ENCODE measurements around the gene SLC6A12. TPM values are rescaled to one million over a fixed set of nuclear protein-coding genes. Genes with fewer than 3 reads are reported as not detected.

SLC6A12 gene
- total and polyA plus RNA-seq, 2 donors from 2014 or later, result 45.6 to 130 TPM

- Histone ChIP-seq H3K27me3 (ENCODE audit: control insufficient read depth, insufficient read depth, low read length) (no peaks in the 10 kb centered on the region), H3K36me3 (ENCODE audit: control insufficient read depth in 2 of 3, insufficient read depth in 3 of 3, low read length in 3 of 3) (no peaks in the 10 kb centered on the region), H3K4me1 (ENCODE audit: control insufficient read depth in 2 of 3, insufficient read depth in 2 of 3, low read depth in 1 of 3, low read length in 3 of 3) (peaks cover 0 to 21% (median 16%) of the 10 kb centered on the region in 3 donors), H3K9me3 (ENCODE audit: control insufficient read depth in 2 of 3, insufficient read depth in 1 of 3, low read length in 3 of 3) (no peaks in the 10 kb centered on the region), H3K27ac (ENCODE audit: low read depth in 2 of 2, low read length in 2 of 2) (peak overlapping the region in 1 of 2 donors; percentile 14), H3K9ac (ENCODE audit: low read length in 3 of 3) (no peak overlapping the region), H3K4me3 (ENCODE audit: low read length in 3 of 3) (no peak overlapping the region)
- DNase-seq, result no peak
- no peak for FAIRE-seq
- intact Hi-C loops (cut with DNase I), result no loop called here
- TF ChIP-seq CTCF (IDR thresholded peaks at IDR 0.05; ENCODE audit: borderline replicate concordance, extremely low read depth, insufficient read depth), result no peak
These were observed 47.4 kb downstream of the SLC6A12 start for GRCh38 chr12:166425-167075.

- Histone ChIP-seq H3K27ac (ENCODE audit: low read depth in 2 of 2, low read length in 2 of 2) (no peak overlapping the region), H3K4me1 (ENCODE audit: control insufficient read depth in 2 of 3, insufficient read depth in 2 of 3, low read depth in 1 of 3, low read length in 3 of 3) (peaks cover 0 to 21% (median 16%) of the 10 kb centered on the region in 3 donors), H3K4me3 (ENCODE audit: low read length in 3 of 3) (no peak overlapping the region), H3K36me3 (ENCODE audit: control insufficient read depth in 2 of 3, insufficient read depth in 3 of 3, low read length in 3 of 3) (no peaks in the 10 kb centered on the region), H3K9me3 (ENCODE audit: control insufficient read depth in 2 of 3, insufficient read depth in 1 of 3, low read length in 3 of 3) (no peaks in the 10 kb centered on the region), H3K27me3 (ENCODE audit: control insufficient read depth, insufficient read depth, low read length) (no peaks in the 10 kb centered on the region), H3K9ac (ENCODE audit: low read length in 3 of 3) (no peak overlapping the region)
- no peak for TF ChIP-seq CTCF (IDR thresholded peaks at IDR 0.05; ENCODE audit: borderline replicate concordance, extremely low read depth, insufficient read depth)
- DNase-seq, result no peak
- FAIRE-seq, result no peak
- intact Hi-C loops (cut with DNase I), result no loop called here
These were observed 48.0 kb downstream of the SLC6A12 start for GRCh38 chr12:165862-166368.

- intact Hi-C loops (cut with DNase I), result no loop called here
These were observed 49.8 kb downstream of the SLC6A12 start for GRCh38 chr12:164207-164606.

More at GRCh38 chr12:164207-164606, 49.8 kb downstream of the SLC6A12 start:
- peak overlapping the region; percentile 28 to 78 for H3K27ac ChIP-seq (ENCODE audit: low read depth in 2 of 2, low read length in 2 of 2)
- H3K9ac ChIP-seq (ENCODE audit: low read length in 3 of 3), result no peak overlapping the region
- TF ChIP-seq CTCF (IDR thresholded peaks at IDR 0.05; ENCODE audit: borderline replicate concordance, extremely low read depth, insufficient read depth), result no peak
- FAIRE-seq (no peak), DNase-seq (peak in 4 of 5 donors; percentile 86 to 91 (median 88))
- peaks cover 0 to 21% (median 16%) of the 10 kb centered on the region in 3 donors for H3K4me1 ChIP-seq (ENCODE audit: control insufficient read depth in 2 of 3, insufficient read depth in 2 of 3, low read depth in 1 of 3, low read length in 3 of 3)
- H3K9me3 ChIP-seq (ENCODE audit: control insufficient read depth in 2 of 3, insufficient read depth in 1 of 3, low read length in 3 of 3), result no peaks in the 10 kb centered on the region
- no peaks in the 10 kb centered on the region for H3K36me3 ChIP-seq (ENCODE audit: control insufficient read depth in 2 of 3, insufficient read depth in 3 of 3, low read length in 3 of 3)
- H3K27me3 ChIP-seq (ENCODE audit: control insufficient read depth, insufficient read depth, low read length), result no peaks in the 10 kb centered on the region
- no peak overlapping the region for H3K4me3 ChIP-seq (ENCODE audit: low read length in 3 of 3)
